H9 (cell line): ENCODE results near the gene SPATA19. TPM values are rescaled to one million over a fixed set of nuclear protein-coding genes. Genes with fewer than 3 reads are reported as not detected.

ENCODE experiments used
- DNase-seq: peaks from one replicate; pipeline ENCODE4 v3.0.0-alpha.2; 2017
- H2AFZ ChIP-seq: one replicate; pipeline ENCODE4 v1.6.1; 2013; ENCODE audit warnings: mild to moderate bottlenecking, low read length, control low read depth, moderate library complexity
- H2AK5ac ChIP-seq: 2 replicates; pipeline ENCODE4 v1.6.1; 2013; ENCODE audit warnings: low read length, control low read depth, mixed read lengths; ENCODE audit not compliant: insufficient read length
- H2BK120ac ChIP-seq: one replicate; pipeline ENCODE4 v1.6.1; 2013; ENCODE audit warnings: low read depth, mild to moderate bottlenecking, low read length, control low read depth, inconsistent platforms; ENCODE audit not compliant: poor library complexity, severe bottlenecking
- H2BK12ac ChIP-seq: 2 replicates; pipeline ENCODE4 v1.6.1; 2013; ENCODE audit warnings: low read length, control low read depth, mixed read lengths, low read depth; ENCODE audit not compliant: insufficient read length
- H2BK15ac ChIP-seq: 2 replicates; pipeline ENCODE4 v1.6.1; 2013; ENCODE audit warnings: low read depth, low read length, control low read depth
- H2BK20ac ChIP-seq: one replicate; pipeline ENCODE4 v1.6.1; 2013; ENCODE audit warnings: low read depth, mild to moderate bottlenecking, low read length, control low read depth, inconsistent platforms; ENCODE audit not compliant: poor library complexity, severe bottlenecking
- H2BK5ac ChIP-seq: 2 replicates; pipeline ENCODE4 v1.6.1; 2013; ENCODE audit warnings: low read length, control low read depth, mixed read lengths; ENCODE audit not compliant: insufficient read length
- H3K14ac ChIP-seq: 2 replicates; pipeline ENCODE4 v1.6.1; 2013; ENCODE audit warnings: low read length, control low read depth; ENCODE audit not compliant: insufficient read depth
- H3K18ac ChIP-seq: 2 replicates; pipeline ENCODE4 v1.6.1; 2013; ENCODE audit warnings: low read depth, mild to moderate bottlenecking, mixed read lengths, low read length, control low read depth; ENCODE audit not compliant: insufficient read length
- H3K23ac ChIP-seq: 2 replicates; pipeline ENCODE4 v1.6.1; 2013; ENCODE audit warnings: low read length, control low read depth, mixed read lengths, low read depth; ENCODE audit not compliant: insufficient read length
- H3K23me2 ChIP-seq: 2 replicates; pipeline ENCODE4 v1.6.1; 2013; ENCODE audit warnings: low read depth, mild to moderate bottlenecking, mixed read lengths, low read length, control low read depth; ENCODE audit not compliant: insufficient read length, poor library complexity, severe bottlenecking
- H3K27ac ChIP-seq: 2 replicates; pipeline ENCODE4 v1.5.1; 2013; ENCODE audit warnings: low read length, control low read depth, mixed read lengths, low read depth; ENCODE audit not compliant: insufficient read length
- H3K27me3 ChIP-seq: 2 replicates; pipeline ENCODE4 v1.6.1; 2013; ENCODE audit warnings: low read length, control low read depth, inconsistent platforms; ENCODE audit not compliant: insufficient read depth
- H3K4ac ChIP-seq: 2 replicates; pipeline ENCODE4 v1.6.1; 2013; ENCODE audit warnings: low read depth, mild to moderate bottlenecking, control low read depth, inconsistent platforms, low read length, moderate library complexity
- H3K4me1 ChIP-seq: 2 replicates; pipeline ENCODE4 v1.6.1; 2013; ENCODE audit warnings: low read length, control low read depth, inconsistent platforms; ENCODE audit not compliant: insufficient read depth
- H3K4me2 ChIP-seq: 2 replicates; pipeline ENCODE4 v1.6.1; 2013; ENCODE audit warnings: low read length, control low read depth, mixed read lengths; ENCODE audit not compliant: insufficient read length, insufficient read depth
- H3K56ac ChIP-seq: 2 replicates; pipeline ENCODE4 v1.6.1; 2013; ENCODE audit warnings: low read depth, mild to moderate bottlenecking, mixed read lengths, low read length, control low read depth; ENCODE audit not compliant: insufficient read length
- H3K79me1 ChIP-seq: 2 replicates; pipeline ENCODE4 v1.6.1; 2013; ENCODE audit warnings: low read depth, mild to moderate bottlenecking, moderate library complexity, low read length, control low read depth, inconsistent platforms; ENCODE audit not compliant: insufficient read depth, poor library complexity, severe bottlenecking
- H3K79me2 ChIP-seq: 2 replicates; pipeline ENCODE4 v1.6.1; 2013; ENCODE audit warnings: low read length, control low read depth, inconsistent platforms; ENCODE audit not compliant: insufficient read depth
- H3K9ac ChIP-seq: 2 replicates; pipeline ENCODE4 v1.6.1; 2013; ENCODE audit warnings: low read length, control low read depth, mixed read lengths; ENCODE audit not compliant: insufficient read length; ENCODE audit errors: extremely low read depth
- H3K9me3 ChIP-seq: one replicate; pipeline ENCODE4 v1.6.1; 2013; ENCODE audit warnings: low read depth, low read length, inconsistent platforms; ENCODE audit not compliant: control insufficient read depth
- H3T11ph ChIP-seq: one replicate; pipeline ENCODE4 v1.6.1; 2013; ENCODE audit warnings: mild to moderate bottlenecking, low read length, control low read depth, inconsistent platforms
- H4K20me1 ChIP-seq: one replicate; pipeline ENCODE4 v1.6.1; 2013; ENCODE audit not compliant: control insufficient read depth, insufficient read length, insufficient read depth
- H4K5ac ChIP-seq: 2 replicates; pipeline ENCODE4 v1.6.1; 2013; ENCODE audit warnings: low read depth, mild to moderate bottlenecking, mixed read lengths, low read length, control low read depth; ENCODE audit not compliant: insufficient read length
- H4K8ac ChIP-seq: replicated peaks from 2 replicates; pipeline ENCODE4 v1.6.1; 2013; ENCODE audit warnings: low read length, control low read depth, mixed read lengths, low read depth; ENCODE audit not compliant: insufficient read length
- H4K91ac ChIP-seq: 2 replicates; pipeline ENCODE4 v1.6.1; 2013; ENCODE audit warnings: low read depth, mild to moderate bottlenecking, moderate library complexity, mixed read lengths, low read length, control low read depth; ENCODE audit not compliant: insufficient read length
- H3K27ac Mint-ChIP-seq, 3 experiments: 2 replicates in 2 of 3; 3 replicates in 1 of 3; pipeline ENCODE4 v1.8.0; 2020 to 2021; ENCODE audit warnings: mixed read lengths in 3 of 3, mild to moderate bottlenecking in 1 of 3, moderate library complexity in 1 of 3
- H3K27me3 Mint-ChIP-seq: 2 replicates; pipeline ENCODE4 v1.8.0; 2021; ENCODE audit warnings: low read depth, mild to moderate bottlenecking, moderate library complexity, mixed read lengths
- H3K36me3 Mint-ChIP-seq, 3 experiments: 2 replicates in 2 of 3; 3 replicates in 1 of 3; pipeline ENCODE4 v1.8.0; 2020 to 2021; ENCODE audit warnings: low read depth in 3 of 3, mixed read lengths in 3 of 3; ENCODE audit not compliant: insufficient read depth in 1 of 3
- H3K4me1 Mint-ChIP-seq, 2 experiments: 2 replicates each; pipeline ENCODE4 v1.8.0; 2020; ENCODE audit warnings: mixed read lengths in 2 of 2
- H3K4me3 Mint-ChIP-seq, 2 experiments: 2 replicates in 1 of 2; 3 replicates in 1 of 2; pipeline ENCODE4 v1.8.0; 2020 to 2021; ENCODE audit warnings: mild to moderate bottlenecking in 2 of 2, mixed read lengths in 2 of 2, moderate library complexity in 1 of 2
- H3K9me3 Mint-ChIP-seq, 2 experiments: 2 replicates in 1 of 2; 3 replicates in 1 of 2; pipeline ENCODE4 v1.8.0; 2020; ENCODE audit warnings: mild to moderate bottlenecking in 2 of 2, mixed read lengths in 2 of 2, moderate library complexity in 1 of 2
- WGBS: extraction: QIAGEN DNeasy Blood & Tissue Kit; methylation state at CpG from one replicate; pipeline ENCODE4 v1.1.7; 2013; ENCODE audit warnings: missing lambda C conversion rate, low lambda C conversion rate, mixed read lengths; ENCODE audit not compliant: insufficient read length; ENCODE audit errors: extremely low coverage; 5-methylcytosine and 5-hydroxymethylcytosine counted together
- total RNA-seq: library from RNA; stranded (reverse); gene quantifications from 2 replicates; pipeline ENCODE4 v1.2.1, GENCODE V29; 2021
- TF ChIP-seq, protein P1 (sequence below): fragments of 200-600 bp; sonication (generic); conservative IDR thresholded peaks from 3 replicates; pipeline ENCODE4 v1.8.0; 2021; ENCODE audit warnings: antibody characterized with exemption, mild to moderate bottlenecking

SPATA19 gene
- total RNA-seq, 1 experiment from 2014 or later, result not detected

- Histone ChIP-seq H2BK12ac (no peak overlapping the region), H4K8ac (no peak overlapping the region), H2BK15ac (no peak overlapping the region), H3K23ac (no peak overlapping the region), H3K9me3 (no peaks in the 10 kb centered on the region), H4K20me1 (no peaks in the 10 kb centered on the region), H4K5ac (no peak overlapping the region), H2BK5ac (no peak overlapping the region), H2BK120ac (no peak overlapping the region), H3K4me1 (no peaks in the 10 kb centered on the region), H2AFZ (no peak overlapping the region), H3K79me2 (no peaks in the 10 kb centered on the region), H3K23me2 (no peaks in the 10 kb centered on the region), H2BK20ac (no peak overlapping the region), H3K56ac (no peak overlapping the region), H2AK5ac (no peak overlapping the region), H4K91ac (no peak overlapping the region), H3K18ac (no peak overlapping the region), H3K9ac (no peak overlapping the region), H3K79me1 (no peaks in the 10 kb centered on the region), H3T11ph (no peak overlapping the region), H3K4ac (no peak overlapping the region), H3K4me2 (no peak overlapping the region), H3K27me3 (no peaks in the 10 kb centered on the region), H3K14ac (no peak overlapping the region), H3K27ac (no peak overlapping the region)
- no CpG with 5 or more reads among the region's 11 CpGs for whole genome bisulfite sequencing
- no peaks in the 10 kb centered on the region for H3K36me3 Mint-ChIP-seq
- H3K9me3 Mint-ChIP-seq, result no peaks in the 10 kb centered on the region
- H3K27ac Mint-ChIP-seq, result no peak overlapping the region
- peaks cover 2% of the 10 kb centered on the region for H3K27me3 Mint-ChIP-seq
- H3K4me3 Mint-ChIP-seq, result no peak overlapping the region
- peaks cover 2 to 17% of the 10 kb centered on the region in 2 experiments for H3K4me1 Mint-ChIP-seq
- no peak for DNase-seq
- TF ChIP-seq, protein P1, sequence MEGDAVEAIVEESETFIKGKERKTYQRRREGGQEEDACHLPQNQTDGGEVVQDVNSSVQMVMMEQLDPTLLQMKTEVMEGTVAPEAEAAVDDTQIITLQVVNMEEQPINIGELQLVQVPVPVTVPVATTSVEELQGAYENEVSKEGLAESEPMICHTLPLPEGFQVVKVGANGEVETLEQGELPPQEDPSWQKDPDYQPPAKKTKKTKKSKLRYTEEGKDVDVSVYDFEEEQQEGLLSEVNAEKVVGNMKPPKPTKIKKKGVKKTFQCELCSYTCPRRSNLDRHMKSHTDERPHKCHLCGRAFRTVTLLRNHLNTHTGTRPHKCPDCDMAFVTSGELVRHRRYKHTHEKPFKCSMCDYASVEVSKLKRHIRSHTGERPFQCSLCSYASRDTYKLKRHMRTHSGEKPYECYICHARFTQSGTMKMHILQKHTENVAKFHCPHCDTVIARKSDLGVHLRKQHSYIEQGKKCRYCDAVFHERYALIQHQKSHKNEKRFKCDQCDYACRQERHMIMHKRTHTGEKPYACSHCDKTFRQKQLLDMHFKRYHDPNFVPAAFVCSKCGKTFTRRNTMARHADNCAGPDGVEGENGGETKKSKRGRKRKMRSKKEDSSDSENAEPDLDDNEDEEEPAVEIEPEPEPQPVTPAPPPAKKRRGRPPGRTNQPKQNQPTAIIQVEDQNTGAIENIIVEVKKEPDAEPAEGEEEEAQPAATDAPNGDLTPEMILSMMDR, result no peak
Observed at GRCh38 chr11:133825156-133825555, 20.2 kb downstream of the SPATA19 start.
